Measurements from ENCODE around the gene EGLN3. TPM values are rescaled to one million over a fixed set of nuclear protein-coding genes. Genes with fewer than 3 reads are reported as not detected.

Gene EGLN3
- total and polyA plus RNA-seq, 3 donors from 2014 or later: 2.9 to 3.4 (median 3.0) TPM

DNA sequence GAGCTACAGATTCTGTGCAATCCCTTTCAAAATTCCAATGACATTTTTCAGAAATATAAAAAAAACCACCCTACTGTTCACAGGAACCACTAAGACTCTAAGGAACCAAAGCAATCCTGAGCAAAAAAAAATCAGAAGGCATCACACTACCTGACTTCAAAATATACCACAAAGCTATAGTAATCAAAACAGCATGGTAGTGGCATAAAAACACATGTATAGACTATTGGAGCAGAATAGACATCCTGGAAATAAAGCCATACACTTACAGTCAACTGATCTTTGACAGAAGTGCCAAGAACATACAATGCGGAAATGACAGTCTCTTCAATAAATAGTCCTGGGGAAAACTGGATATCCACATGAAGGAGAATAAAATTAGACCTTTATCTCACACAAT lies 56.5 kb downstream of the EGLN3 start:
- Histone ChIP-seq H3K36me3 (ENCODE audit: low read depth, missing control alignments) (no peaks in the 10 kb centered on the region), H3K4me3 (no peak overlapping the region), H3K27me3 (no peaks in the 10 kb centered on the region), H3K27ac (no peak overlapping the region), H3K9me3 (no peaks in the 10 kb centered on the region), H3K4me1 (peaks cover 2% of the 10 kb centered on the region)
- DNase-seq: no peak
- 90 to 98% methylated on average over 1 of the region's 1 CpG for WGBS, 2 donors
- TF ChIP-seq POLR2A (IDR thresholded peaks at IDR 0.05): no peak
- TF ChIP-seq, protein P1, sequence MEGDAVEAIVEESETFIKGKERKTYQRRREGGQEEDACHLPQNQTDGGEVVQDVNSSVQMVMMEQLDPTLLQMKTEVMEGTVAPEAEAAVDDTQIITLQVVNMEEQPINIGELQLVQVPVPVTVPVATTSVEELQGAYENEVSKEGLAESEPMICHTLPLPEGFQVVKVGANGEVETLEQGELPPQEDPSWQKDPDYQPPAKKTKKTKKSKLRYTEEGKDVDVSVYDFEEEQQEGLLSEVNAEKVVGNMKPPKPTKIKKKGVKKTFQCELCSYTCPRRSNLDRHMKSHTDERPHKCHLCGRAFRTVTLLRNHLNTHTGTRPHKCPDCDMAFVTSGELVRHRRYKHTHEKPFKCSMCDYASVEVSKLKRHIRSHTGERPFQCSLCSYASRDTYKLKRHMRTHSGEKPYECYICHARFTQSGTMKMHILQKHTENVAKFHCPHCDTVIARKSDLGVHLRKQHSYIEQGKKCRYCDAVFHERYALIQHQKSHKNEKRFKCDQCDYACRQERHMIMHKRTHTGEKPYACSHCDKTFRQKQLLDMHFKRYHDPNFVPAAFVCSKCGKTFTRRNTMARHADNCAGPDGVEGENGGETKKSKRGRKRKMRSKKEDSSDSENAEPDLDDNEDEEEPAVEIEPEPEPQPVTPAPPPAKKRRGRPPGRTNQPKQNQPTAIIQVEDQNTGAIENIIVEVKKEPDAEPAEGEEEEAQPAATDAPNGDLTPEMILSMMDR (IDR thresholded peaks at IDR 0.05): no peak
- intact Hi-C loops (cut with DNase I; ENCODE audit: low total_unique reads): no loop called here

GRCh38 chr14:33891700-33892099 lies 59.2 kb downstream of the EGLN3 start:
- Histone ChIP-seq H3K9me3 (no peaks in the 10 kb centered on the region), H3K4me3 (no peak overlapping the region), H3K27me3 (no peaks in the 10 kb centered on the region), H3K27ac (no peak overlapping the region), H3K36me3 (ENCODE audit: low read depth, missing control alignments) (no peaks in the 10 kb centered on the region), H3K4me1 (no peaks in the 10 kb centered on the region)
- TF ChIP-seq, protein P1 (IDR thresholded peaks at IDR 0.05): no peak
- no peak for TF ChIP-seq POLR2A (IDR thresholded peaks at IDR 0.05)
- WGBS, 2 donors: 53 to 88% methylated on average over 1 of the region's 1 CpG
- DNase-seq: no peak
- intact Hi-C loops (cut with DNase I; ENCODE audit: low total_unique reads): no loop called here

GRCh38 chr14:33884916-33885315 lies 66.0 kb downstream of the EGLN3 start:
- no peaks in the 10 kb centered on the region for H3K4me1 ChIP-seq
- H3K27ac ChIP-seq: no peak overlapping the region
- no peaks in the 10 kb centered on the region for H3K9me3 ChIP-seq
- no peak overlapping the region for H3K4me3 ChIP-seq
- no peaks in the 10 kb centered on the region for H3K27me3 ChIP-seq
- WGBS, 2 donors: 86 to 94% methylated on average over 2 of the region's 2 CpGs
- no peak for DNase-seq
- intact Hi-C loops (cut with DNase I; ENCODE audit: low total_unique reads): no loop called here
- no peaks in the 10 kb centered on the region for H3K36me3 ChIP-seq (ENCODE audit: low read depth, missing control alignments)
- TF ChIP-seq POLR2A (IDR thresholded peaks at IDR 0.05): no peak
- TF ChIP-seq, protein P1 (IDR thresholded peaks at IDR 0.05): no peak

- whole genome bisulfite sequencing, 2 donors: 100% methylated on average over 1 of the region's 1 CpG
- TF ChIP-seq, protein P1 (IDR thresholded peaks at IDR 0.05): no peak
- no peak for TF ChIP-seq POLR2A (IDR thresholded peaks at IDR 0.05)
- no peaks in the 10 kb centered on the region for H3K27me3 ChIP-seq
Measured at GRCh38 chr14:33880330-33880729, 70.5 kb downstream of the EGLN3 start.

GRCh38 chr14:33879684-33880286 lies 71.1 kb downstream of the EGLN3 start:
- Histone ChIP-seq H3K4me1 (no peaks in the 10 kb centered on the region), H3K4me3 (no peak overlapping the region), H3K9me3 (no peaks in the 10 kb centered on the region), H3K27me3 (no peaks in the 10 kb centered on the region), H3K36me3 (ENCODE audit: low read depth, missing control alignments) (no peaks in the 10 kb centered on the region), H3K27ac (no peak overlapping the region)
- whole genome bisulfite sequencing, 2 donors: 90 to 93% methylated on average over 3 of the region's 3 CpGs
- intact Hi-C loops (cut with DNase I; ENCODE audit: low total_unique reads): no loop called here
- TF ChIP-seq POLR2A (IDR thresholded peaks at IDR 0.05): no peak
- TF ChIP-seq, protein P1 (IDR thresholded peaks at IDR 0.05): no peak
- no peak for DNase-seq

More at GRCh38 chr14:33880330-33880729, 70.5 kb downstream of the EGLN3 start:
- Histone ChIP-seq H3K36me3 (ENCODE audit: low read depth, missing control alignments) (no peaks in the 10 kb centered on the region), H3K4me1 (no peaks in the 10 kb centered on the region), H3K4me3 (no peak overlapping the region), H3K9me3 (no peaks in the 10 kb centered on the region), H3K27ac (no peak overlapping the region)
- intact Hi-C loops (cut with DNase I; ENCODE audit: low total_unique reads): no loop called here
- no peak for DNase-seq
